GM18520 (cell line): ENCODE data around the gene SLC25A41.
"Not testable (repeated sequence)": the region's sequence is repeated elsewhere in the genome, so short reads cannot be mapped to it uniquely, and the experiment has no call there.

Source experiments
- ATAC-seq: cut with Tn5 transposase; IDR thresholded peaks from one replicate; pipeline ENCODE4 v1.9.1; 2021; ENCODE audit not compliant: unreplicated experiment

SLC25A41 gene

DNA sequence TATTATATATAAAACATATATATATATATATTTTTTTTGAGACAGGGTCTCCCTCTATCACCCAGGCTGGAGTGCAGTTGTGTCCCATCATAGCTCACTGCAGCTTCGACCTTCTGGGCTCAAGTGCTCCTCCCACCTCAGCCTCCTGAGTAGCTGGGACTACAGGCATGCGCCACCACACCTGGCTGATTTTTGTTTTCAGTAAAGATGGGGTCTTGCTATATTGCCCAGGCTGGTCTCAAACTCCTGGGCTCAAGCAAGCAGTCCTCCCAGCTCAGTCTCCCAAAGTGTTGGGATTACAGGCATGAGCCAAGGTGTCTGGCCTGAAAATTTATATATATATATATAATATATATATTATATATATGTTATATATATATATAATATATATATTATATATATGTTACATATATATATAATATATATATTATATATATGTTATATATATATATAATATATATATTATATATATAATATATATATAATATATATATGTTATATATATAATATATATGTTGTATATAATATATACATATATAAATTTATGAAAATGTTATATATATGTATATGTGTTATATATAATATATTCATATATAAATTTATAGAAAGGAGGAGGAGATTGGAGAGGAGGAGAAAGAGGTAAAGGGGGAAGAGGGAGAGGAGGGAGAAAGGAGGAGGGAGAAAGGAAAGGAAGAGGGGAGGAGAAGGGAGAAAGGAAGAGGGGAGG is 4.7 kb downstream of the SLC25A41 start:
- not testable (repeated sequence) for ATAC-seq

DNA sequence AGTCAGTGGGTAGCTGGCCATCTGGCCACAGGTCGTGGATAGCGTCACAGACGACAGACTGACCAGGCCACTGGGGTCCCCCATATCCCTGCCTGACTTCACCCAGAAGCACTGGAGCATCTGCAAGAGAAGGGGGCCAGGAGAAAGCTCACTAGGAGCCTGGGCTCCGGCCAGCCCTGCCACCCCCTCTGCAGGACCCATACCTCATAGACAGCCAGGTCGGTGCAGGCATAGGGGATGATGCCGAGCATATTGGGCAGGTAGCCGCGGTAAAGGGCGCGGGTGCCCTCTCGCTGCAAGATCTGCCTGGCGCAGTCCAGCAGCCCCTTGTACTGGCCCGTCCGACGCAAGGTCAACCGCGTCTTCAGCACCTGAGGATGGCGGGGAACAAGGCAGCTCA is 6.4 kb downstream of the SLC25A41 start:
- no peak for ATAC-seq

DNA sequence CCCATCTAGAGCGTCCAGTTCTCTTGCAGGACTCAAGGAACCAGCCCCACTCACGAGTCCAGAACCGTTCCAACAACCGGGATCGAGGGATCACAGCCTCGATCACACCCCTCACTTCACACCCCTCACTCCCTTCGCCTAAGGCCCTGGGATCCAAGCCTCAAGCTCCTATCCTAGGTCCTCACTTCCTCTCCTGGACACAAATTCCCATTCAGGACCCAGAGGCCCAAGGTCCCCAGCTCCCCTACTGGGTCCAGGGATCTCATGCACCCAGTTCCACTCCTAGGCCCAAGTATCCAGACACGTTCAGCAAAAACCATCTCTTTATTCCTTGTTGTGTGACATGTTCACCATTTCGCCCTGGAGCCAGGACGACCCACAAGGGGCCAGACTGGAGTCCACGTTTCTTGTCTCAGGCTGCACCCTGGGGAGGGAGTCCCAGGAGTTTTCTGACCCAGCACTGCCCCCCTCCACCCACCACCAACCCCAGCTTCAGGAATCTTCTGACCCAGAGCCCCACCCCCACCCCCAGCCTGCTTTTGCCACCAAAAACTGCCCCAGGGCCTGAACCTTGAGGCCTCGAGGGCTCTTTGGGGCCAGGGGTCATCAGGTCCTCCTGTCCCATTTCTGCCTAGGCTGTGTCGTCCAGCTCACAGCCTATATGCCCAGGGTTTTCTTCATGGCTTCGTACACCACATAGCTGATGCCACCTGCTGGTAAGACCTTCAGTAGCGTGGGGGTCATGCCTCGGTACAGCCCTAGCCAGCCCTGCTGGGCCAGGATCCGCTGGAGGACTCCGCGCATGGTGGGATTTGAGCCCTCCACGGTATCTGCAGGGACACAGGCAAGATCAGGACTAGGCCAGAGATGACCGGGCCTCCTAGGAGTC is 7.6 kb downstream of the SLC25A41 start:
- no peak for ATAC-seq

DNA sequence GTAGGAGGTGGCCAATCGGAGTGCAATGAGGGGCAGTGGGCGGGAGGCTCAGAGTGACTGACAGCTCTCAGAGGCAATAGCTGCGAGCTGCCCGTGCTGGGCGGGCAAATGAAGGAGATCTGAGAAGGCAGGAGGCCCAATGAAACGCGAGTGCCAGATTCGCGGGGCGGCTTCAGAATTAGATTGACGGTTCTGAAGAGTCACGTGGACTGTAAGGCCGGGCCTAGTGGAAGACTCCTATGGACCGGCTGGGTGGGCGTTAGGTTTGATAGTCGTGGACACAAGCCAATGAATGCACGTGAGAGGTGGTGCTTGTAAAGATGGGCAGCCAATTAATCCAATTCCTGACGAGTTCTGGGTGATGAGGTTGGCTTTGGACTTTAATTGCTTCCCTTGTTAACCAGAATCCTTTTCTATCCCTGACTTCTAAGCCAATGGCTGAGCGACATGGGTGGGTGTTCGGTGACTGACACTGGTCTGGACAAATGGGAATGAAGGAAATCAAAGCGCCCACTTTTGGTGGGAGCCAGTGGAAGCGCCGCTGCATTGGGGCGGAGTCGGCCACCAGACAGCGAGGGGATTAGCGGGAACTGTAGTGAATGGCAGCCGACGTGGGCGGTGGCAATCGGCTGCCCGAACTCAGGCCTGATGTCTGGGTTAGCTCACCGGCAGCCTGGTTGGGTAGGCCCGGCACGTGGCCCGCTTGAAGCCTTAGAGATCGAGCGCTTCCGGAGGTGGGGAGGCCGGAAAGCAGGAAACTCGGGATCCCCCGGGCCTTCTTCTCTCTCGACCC is 8.4 kb downstream of the SLC25A41 start:
- peak; percentile 88 for ATAC-seq

DNA sequence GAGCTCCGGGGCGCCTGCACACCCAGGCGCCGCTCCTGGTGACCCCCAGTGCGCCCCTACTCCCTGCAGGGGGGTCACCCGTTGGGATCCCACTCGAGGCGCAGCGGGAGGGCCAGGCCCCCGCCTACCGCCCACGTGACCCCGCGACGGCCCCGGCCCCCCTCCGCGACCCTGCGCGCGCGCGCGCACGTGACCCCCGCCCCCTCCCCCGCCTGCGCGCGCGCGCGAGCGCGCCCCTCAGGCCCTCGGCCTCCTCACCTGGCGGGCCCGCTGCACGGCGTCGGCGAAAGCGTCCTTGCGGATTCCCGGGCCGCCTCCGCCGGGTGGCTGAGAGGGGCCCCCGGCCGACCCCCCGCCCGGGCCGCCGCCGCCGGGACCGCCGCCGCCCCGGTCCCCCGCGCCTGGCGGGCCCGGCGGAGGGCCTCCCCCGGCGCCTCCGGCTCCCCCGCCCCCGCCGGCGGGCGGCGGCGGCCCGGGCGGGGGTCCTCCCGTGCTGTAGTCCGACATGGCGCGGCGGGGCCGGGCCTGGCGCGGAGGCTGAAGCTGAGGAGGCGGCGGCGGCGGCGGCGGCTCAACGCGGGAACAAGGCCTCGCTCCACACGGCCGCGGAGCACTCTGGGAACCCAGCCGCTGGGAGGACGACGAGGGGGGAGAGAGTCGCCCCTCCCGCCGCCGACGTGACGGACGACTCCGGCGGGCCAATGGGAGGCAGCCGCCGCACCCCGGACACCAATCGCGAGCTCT is 9.2 kb downstream of the SLC25A41 start, which contains the start of gene KHSRP:
Gene KHSRP (minus strand): TSS at position 617 of the 744 bp plus-strand sequence. CDS start 110 bp downstream, at position 507.
- no peak for ATAC-seq

DNA sequence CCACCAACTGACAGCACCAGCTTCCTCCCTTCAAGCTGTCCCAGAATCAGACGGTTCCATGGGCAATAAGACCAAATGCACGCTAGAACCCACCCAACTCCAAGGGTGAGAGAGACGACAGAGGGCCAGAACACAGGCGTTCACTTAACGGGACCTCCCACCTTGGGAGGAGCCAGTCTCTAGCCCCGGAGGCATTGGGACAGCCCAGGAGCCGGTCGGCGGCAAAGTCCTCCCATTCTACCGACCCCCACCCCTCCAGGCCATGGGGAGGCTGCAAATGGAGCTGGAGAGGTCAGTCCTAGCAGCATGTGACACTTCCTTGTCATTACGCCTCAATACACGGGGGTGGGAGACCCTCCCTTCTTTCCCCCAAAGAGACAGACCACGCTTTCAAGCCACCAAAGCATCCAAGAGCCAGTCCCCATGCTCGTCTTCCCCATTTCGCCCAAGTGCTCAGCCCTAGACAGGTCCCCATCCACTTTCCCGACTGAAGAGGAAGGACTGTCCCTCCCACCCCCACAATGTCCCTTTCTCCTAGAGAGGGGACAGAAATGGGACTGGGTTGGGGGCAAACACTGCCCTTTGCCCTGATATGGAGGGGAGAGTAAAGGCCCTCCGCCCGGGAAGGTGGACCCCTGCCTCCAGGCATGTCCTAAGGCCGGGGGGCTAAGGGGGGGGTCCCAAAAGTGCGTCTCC is 9.9 kb downstream of the SLC25A41 start:
- ATAC-seq = no peak

DNA sequence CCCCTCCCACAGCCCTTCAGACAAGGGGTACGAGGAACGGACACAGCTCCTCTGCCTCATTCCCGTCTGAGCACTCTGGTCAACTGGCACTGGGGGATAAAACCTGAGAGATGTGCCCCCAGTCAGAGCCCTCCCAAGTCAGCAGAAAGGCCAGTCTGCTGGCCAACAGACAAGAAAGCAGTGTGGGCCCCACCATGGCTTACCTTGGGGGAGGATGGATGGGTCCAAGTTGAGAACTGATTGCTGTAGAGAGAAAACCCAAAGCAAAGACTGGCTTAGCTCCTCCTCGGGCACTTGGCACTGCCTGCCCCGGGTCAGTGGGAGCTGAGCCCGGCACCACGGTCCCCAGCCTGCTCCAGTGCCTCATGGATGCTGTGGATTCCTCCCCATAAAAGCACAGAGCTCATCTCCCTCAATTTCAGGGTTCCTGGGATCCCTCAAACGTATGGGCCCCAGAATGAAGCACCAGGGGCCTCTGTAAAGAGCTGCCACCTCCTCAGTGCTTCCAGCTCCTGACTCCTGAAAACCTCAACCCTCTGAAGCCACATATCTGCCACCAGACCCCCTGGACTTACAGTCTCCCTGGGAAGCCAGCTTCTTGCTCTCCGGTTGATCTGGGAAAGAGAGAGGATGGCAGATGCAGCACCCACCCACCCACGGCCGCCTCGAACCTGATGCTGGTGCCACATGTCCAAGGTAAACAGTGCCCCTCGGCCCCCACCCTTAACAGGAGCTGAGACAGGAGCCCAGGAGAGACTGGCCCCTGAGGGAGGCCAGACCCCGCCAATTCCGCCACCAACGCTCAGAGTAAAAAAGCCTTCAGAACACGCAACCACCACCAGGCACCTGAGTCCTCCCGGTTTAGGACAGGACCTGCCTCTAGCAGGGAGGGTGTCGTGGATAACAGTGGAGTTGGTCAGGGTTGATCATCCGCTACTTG is 12.2 kb downstream of the SLC25A41 start:
- no peak for ATAC-seq

DNA sequence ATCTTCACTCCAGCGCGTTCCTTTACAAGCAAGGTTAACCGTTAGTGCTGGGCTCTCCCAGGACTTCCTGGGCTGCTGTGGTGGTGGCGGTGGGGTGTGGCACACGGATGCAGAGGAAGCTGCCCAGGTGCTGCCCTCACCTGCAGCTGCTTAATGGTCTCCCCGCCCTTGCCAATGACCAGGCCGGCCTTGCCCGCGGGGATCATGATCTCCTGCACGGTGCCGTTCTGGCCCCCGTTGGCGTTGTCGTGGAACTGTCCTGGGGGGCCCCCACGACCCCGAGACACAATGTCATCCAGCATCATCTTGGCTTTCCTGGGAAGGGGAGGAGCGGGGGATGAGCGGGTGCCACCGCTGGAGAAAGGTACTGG is 15.0 kb downstream of the SLC25A41 start:
- ATAC-seq = no peak

DNA sequence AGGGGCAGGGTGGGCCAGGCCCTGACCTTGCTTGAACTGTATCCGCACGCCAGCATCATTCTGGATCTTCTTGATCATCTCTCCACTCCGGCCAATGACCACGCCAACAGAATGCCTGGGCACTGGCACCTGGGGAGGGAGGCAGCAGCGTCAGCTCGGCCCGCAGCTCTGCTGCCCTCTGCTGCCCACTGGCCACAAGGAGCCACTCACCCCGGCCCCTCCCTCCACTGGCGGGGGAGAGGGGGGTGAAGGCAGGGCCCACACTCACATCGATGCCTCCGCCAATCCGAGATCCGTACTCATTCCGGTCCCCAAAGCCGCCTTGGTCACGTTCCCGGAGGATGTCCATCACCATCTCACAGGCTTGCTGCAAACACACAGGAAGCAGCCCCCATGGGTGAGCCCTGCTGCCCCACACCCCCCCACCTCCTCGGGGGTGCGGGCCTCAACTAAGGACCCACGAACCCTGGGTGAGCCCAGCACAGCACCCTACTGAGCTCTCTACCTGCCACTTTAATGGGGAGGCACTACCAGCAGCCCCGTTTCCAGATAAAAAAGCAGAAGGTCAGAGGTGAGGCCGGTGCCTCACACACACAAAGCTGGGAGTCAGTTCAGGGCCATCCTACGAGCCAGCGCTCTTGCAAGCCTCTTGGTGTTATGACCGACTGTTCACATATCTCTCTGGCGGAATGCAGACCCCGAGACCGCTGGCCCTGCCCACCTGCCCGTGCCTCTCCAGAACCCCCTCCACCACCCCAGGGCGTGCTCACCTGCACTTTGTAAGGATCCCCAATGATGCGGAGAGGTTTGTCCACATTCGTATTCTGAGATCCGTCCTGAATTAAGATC is 15.6 kb downstream of the SLC25A41 start:
- ATAC-seq = no peak

DNA sequence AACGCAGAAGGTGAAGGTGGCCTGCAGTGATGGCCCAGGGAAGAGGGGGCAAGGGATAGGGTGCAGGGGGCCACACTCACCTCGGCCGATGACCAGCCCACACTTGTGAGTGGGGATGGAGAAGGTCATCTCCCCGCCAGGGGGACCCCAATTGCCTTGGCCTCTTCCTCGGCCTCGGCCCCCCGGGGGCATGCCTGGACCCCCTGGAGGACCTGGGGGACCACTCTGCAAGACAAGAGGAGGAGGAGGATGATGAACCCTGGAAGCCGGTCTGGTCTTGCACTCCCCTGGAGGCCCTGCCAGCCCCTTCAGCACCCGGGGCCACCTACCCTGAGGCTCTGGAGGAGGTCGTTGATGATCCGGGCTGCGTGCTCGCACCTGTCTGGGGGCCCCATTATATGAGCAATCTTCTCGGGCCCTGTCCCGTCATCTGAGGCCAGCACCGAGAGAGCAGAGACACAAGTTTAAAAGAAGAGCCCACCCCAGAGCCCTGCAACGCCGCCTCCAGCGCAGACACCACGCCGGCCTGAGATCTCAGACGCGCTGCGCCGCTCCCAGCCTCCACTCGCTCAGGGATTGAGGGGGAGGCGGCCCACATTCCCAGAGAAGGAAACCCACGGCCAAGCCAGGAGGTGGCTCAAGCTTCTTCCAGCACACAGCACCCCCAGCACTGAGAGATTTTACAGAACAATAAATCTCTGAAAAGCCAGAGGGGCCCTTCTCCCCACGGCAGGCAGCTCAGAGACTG is 16.7 kb downstream of the SLC25A41 start:
- ATAC-seq = no peak

DNA sequence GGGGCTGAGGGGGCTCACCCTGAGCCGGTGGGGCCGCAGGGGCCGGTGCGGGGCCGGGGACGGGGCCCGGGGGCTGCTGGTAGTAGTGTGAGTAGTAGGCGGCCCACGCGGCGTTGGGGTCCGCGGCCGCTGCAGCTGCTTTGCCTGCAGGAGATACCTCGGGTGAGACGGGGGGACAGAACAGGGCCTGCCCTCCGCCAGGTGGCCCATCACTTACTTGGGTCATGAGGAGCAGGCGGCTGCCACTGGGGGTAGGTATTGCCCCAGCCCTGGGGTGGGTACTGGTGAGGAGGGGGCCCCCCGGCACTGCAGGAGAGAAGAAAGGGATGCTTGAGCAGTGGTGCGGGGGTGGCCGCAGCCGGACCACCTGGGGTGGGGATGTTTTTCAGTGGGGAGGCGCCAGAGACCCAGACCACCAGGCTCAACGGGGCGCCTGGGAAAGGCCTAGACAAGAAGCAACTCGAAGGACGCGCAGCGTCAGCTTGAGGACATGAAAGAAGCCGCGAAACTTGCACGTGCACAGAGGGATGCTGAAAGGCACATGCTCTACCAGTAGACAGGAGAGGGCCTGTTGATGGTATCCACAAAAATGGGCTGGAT is 17.9 kb downstream of the SLC25A41 start:
- no peak for ATAC-seq

DNA sequence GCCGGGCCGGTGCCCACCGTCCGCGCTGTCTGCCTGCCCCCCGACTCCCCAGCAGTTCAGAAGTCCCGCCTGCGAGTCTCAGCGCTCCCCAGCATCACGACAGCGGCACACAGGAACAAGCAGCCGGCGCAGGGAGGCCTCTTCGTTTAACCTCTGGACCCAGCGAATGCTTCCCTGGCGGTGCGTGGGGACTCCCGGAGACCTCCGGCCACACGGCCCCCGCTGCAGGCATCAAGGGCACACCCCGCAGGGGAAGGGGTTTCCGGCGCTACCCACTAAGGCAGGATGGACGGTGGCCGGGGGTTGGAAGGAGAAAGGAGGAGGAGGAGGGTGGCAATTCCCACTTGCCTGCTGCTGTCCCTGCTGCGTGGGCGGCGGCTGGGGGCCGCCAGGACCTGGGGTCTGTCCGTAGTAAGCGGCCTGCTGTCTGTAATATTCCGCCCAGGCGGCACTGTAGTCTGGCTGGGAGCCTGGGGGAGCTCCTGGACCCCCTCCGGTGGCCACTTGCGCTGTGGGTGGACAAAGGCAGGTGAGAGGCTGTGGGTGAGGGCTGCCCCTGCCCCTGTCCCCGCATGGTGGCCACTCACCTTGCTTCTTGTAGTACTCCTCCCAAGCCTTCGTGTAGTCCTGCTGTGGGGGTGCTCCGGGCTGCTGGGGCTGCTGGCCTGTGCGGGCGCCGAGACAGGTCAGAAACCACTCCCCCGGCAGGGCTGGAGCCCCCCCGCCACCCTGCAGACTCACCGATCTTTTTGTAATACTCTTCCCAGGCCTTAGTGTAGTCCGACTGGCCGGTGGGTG is 18.6 kb downstream of the SLC25A41 start:
- no peak for ATAC-seq

DNA sequence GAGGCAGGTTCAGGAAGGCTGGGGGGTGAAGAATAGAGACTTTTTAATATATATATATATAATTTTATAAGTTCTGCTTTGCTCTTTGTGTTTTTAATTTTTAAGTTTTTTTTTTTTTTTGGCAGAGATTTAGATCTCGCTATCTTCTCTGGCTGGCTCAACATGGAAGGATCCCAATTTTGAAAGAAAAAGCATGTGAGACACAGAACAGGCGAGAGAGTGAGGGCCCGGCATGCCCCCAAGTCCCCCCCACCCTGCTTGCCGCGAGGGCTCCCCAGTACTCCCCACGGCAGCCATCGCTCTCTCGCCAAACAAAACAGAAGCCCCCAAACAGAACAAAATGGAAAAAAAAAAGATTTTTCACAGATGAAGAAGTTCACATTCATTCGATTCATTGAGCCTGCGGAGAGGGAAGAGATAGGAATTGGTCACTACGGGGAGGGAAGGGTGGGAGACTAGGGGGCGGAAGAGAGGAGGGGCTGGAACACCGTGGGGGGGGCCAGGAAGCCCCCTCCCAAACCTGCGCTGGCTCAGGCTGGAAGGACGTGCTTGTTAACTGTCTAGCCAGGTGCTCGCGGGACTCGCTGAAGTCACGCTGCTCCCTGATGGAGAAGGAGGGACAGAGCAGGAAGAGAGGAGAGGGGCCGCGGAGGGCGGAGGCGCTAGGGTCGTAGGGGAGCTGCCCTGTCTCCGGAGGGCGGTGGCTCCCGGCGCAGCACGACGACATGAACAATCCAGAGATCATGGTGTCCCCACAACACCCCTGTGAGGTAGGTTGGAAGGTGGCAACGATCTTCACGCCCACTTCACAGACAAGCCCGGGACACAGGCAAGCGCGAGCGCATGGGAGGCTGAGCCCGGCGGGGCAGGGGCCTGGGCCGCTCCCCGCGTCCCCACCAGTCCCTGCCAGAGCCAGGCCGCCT is 19.6 kb downstream of the SLC25A41 start:
- no peak for ATAC-seq

DNA sequence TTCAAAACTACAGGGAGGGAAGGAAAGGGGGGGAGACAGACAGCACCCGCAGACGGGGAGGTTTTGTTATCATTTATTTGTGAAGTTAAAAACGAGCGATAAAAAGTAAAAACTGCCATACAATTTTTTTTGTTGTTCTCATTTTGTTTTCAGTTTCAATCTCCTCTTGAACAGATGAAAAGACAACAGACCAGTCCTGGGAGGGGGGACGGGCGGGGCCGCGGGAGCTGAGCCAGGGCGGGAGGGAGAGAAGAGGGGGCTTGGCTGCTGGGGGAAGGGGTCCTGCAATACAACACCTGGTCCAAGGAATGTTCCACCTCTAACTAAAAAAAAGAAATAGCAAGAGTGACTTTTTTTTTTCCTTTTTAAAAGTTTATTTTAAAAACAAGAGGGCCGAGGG is 20.3 kb downstream of the SLC25A41 start:
- no peak for ATAC-seq

DNA sequence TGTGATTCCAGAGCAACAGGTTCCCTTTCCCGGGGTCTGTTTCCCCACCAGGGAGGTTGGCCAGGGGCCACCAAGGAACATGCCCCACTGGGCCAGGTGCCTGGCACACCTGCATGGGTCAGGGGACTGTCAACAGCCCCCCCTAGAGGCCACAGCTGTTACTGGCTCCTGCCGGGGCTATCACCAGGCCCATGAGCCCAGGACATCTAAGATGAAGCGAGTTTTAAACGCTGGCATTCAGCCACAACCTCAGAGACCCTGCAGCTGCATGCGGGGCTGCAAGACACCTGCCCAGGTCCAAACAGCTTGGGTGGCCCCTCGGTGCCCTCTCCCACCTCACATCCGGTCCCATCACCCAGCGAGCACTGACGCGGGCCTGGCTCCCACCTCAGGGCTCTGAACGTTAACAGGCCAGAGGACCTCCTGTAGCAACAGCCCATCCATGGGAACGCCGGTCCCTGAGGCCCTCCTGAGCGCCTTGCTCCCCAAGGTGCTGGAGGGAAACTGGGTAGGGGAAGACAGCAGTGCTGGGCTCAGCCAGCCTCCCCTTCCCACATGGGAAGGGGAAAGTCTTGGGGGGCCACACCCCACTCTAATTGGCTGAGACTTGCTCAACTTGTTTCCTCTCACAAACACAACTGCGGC is 21.0 kb downstream of the SLC25A41 start:
- no peak for ATAC-seq
